ENCODE data around the gene RBPJL. TPM values are rescaled to one million over a fixed set of nuclear protein-coding genes. Genes with fewer than 3 reads are reported as not detected.

The RBPJL gene
- total RNA-seq, 1 donor from 2014 or later: not detected

- no peaks in the 10 kb centered on the region for H3K9me3 Mint-ChIP-seq
- H3K27me3 Mint-ChIP-seq (ENCODE audit: low read depth): peaks cover 17% of the 10 kb centered on the region
- H3K27ac Mint-ChIP-seq: no peak overlapping the region
- H3K4me3 Mint-ChIP-seq (ENCODE audit: low read depth): no peak overlapping the region
- no peaks in the 10 kb centered on the region for H3K4me1 Mint-ChIP-seq (ENCODE audit: low read depth)
- intact Hi-C loops (cut with micrococcal nuclease): no loop called here
- DNase-seq (ENCODE audit: low spot score): no peak
- no peaks in the 10 kb centered on the region for H3K36me3 Mint-ChIP-seq (ENCODE audit: low read depth)
Observed at GRCh38 chr20:45282700-45283550, 23.7 kb upstream of the RBPJL start.

- peaks cover 17% of the 10 kb centered on the region for H3K27me3 Mint-ChIP-seq (ENCODE audit: low read depth)
- intact Hi-C loops (cut with micrococcal nuclease): no loop called here
- H3K9me3 Mint-ChIP-seq: no peaks in the 10 kb centered on the region
- no peak for DNase-seq (ENCODE audit: low spot score)
- no peak overlapping the region for H3K4me3 Mint-ChIP-seq (ENCODE audit: low read depth)
- H3K27ac Mint-ChIP-seq: no peak overlapping the region
- H3K36me3 Mint-ChIP-seq (ENCODE audit: low read depth): no peaks in the 10 kb centered on the region
- no peaks in the 10 kb centered on the region for H3K4me1 Mint-ChIP-seq (ENCODE audit: low read depth)
Observed at GRCh38 chr20:45283551-45284057, 23.0 kb upstream of the RBPJL start.

- DNase-seq (ENCODE audit: low spot score): no peak
- Mint-ChIP-seq H3K4me3 (ENCODE audit: low read depth) (no peak overlapping the region), H3K27ac (no peak overlapping the region), H3K4me1 (ENCODE audit: low read depth) (peaks cover 6% of the 10 kb centered on the region), H3K36me3 (ENCODE audit: low read depth) (no peaks in the 10 kb centered on the region), H3K9me3 (no peaks in the 10 kb centered on the region), H3K27me3 (ENCODE audit: low read depth) (peaks cover 31% of the 10 kb centered on the region)
- intact Hi-C loops (cut with micrococcal nuclease): no loop called here
Observed at GRCh38 chr20:45288376-45288775, 18.3 kb upstream of the RBPJL start.

DNA sequence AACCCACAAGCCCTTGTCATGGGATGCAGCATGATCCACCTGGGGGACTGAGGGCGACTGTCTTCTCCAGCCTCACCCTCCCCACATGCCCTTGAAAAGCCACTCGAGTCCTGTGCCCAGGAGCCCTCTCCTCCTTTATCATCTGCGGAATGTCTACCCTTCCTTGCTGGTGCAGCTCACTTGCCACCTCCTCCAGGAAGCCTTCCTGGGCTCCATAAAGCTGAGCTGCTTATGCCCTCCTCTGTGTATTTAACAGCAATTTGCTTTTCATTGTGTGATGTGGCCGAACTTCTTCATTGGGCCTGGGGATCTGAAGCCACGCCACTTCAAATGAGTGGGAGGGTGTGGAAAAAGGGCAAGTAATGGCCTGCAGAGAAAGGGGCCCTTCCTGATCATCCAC lies 17.8 kb upstream of the RBPJL start:
- H3K36me3 Mint-ChIP-seq (ENCODE audit: low read depth): no peaks in the 10 kb centered on the region
- H3K27ac Mint-ChIP-seq: no peak overlapping the region
- no peak for DNase-seq (ENCODE audit: low spot score)
- peaks cover 7% of the 10 kb centered on the region for H3K4me1 Mint-ChIP-seq (ENCODE audit: low read depth)
- H3K4me3 Mint-ChIP-seq (ENCODE audit: low read depth): no peak overlapping the region
- H3K9me3 Mint-ChIP-seq: no peaks in the 10 kb centered on the region
- intact Hi-C loops (cut with micrococcal nuclease): no loop called here
- H3K27me3 Mint-ChIP-seq (ENCODE audit: low read depth): peaks cover 30% of the 10 kb centered on the region

GRCh38 chr20:45289942-45290676 lies 16.5 kb upstream of the RBPJL start:
- peaks cover 29% of the 10 kb centered on the region for H3K27me3 Mint-ChIP-seq (ENCODE audit: low read depth)
- H3K36me3 Mint-ChIP-seq (ENCODE audit: low read depth): no peaks in the 10 kb centered on the region
- peaks cover 8% of the 10 kb centered on the region for H3K4me1 Mint-ChIP-seq (ENCODE audit: low read depth)
- no peak overlapping the region for H3K27ac Mint-ChIP-seq
- H3K9me3 Mint-ChIP-seq: no peaks in the 10 kb centered on the region
- no peak overlapping the region for H3K4me3 Mint-ChIP-seq (ENCODE audit: low read depth)
- intact Hi-C loops (cut with micrococcal nuclease): loop anchor here (5.0 kb wide), 3 partner anchors 53 to 193 kb away; no protein-coding TSS in a partner anchor
- DNase-seq (ENCODE audit: low spot score): no peak

- Mint-ChIP-seq H3K4me1 (ENCODE audit: low read depth) (peaks cover 8% of the 10 kb centered on the region), H3K4me3 (ENCODE audit: low read depth) (no peak overlapping the region), H3K27me3 (ENCODE audit: low read depth) (peaks cover 29% of the 10 kb centered on the region), H3K27ac (no peak overlapping the region), H3K36me3 (ENCODE audit: low read depth) (no peaks in the 10 kb centered on the region), H3K9me3 (no peaks in the 10 kb centered on the region)
- intact Hi-C loops (cut with micrococcal nuclease): loop anchor here (5.0 kb wide), 3 partner anchors 54 to 194 kb away; no protein-coding TSS in a partner anchor
- peak; percentile 57 for DNase-seq (ENCODE audit: low spot score)
Observed at GRCh38 chr20:45290677-45291355, 15.8 kb upstream of the RBPJL start.

- no peak overlapping the region for H3K27ac Mint-ChIP-seq
- intact Hi-C loops (cut with micrococcal nuclease): loop anchor here (5.0 kb wide), 3 partner anchors 54 to 194 kb away; no protein-coding TSS in a partner anchor
- no peak for DNase-seq (ENCODE audit: low spot score)
- no peak overlapping the region for H3K4me3 Mint-ChIP-seq (ENCODE audit: low read depth)
- H3K9me3 Mint-ChIP-seq: no peaks in the 10 kb centered on the region
- H3K36me3 Mint-ChIP-seq (ENCODE audit: low read depth): no peaks in the 10 kb centered on the region
- peaks cover 29% of the 10 kb centered on the region for H3K27me3 Mint-ChIP-seq (ENCODE audit: low read depth)
- peaks cover 8% of the 10 kb centered on the region for H3K4me1 Mint-ChIP-seq (ENCODE audit: low read depth)
Observed at GRCh38 chr20:45291526-45291925, 15.1 kb upstream of the RBPJL start.

DNA sequence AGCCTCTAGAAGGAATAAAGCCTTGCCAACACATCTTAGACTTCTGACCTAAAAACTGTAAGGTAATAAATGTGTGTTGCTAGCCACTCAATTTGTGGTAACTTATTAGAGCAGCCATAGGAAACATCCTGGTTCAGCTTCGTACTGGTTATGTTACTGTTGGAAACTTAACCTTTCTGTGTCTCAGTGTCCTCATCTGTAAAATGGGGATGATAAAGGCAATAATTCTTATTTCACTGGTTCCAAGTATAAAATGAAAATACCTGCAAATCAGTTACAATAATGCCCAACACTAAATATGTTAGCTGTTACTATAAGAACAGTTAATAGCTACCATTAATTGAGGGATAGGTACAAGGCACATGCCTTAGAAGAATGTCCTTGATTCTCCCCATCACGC lies 14.3 kb upstream of the RBPJL start:
- no peak for DNase-seq (ENCODE audit: low spot score)
- no peaks in the 10 kb centered on the region for H3K9me3 Mint-ChIP-seq
- H3K36me3 Mint-ChIP-seq (ENCODE audit: low read depth): no peaks in the 10 kb centered on the region
- H3K4me1 Mint-ChIP-seq (ENCODE audit: low read depth): peaks cover 8% of the 10 kb centered on the region
- intact Hi-C loops (cut with micrococcal nuclease): loop anchor here (5.0 kb wide), 3 partner anchors 55 to 195 kb away; no protein-coding TSS in a partner anchor
- no peak overlapping the region for H3K27ac Mint-ChIP-seq
- H3K27me3 Mint-ChIP-seq (ENCODE audit: low read depth): peaks cover 29% of the 10 kb centered on the region
- H3K4me3 Mint-ChIP-seq (ENCODE audit: low read depth): no peak overlapping the region

- Mint-ChIP-seq H3K27me3 (ENCODE audit: low read depth) (peaks cover 27% of the 10 kb centered on the region), H3K4me3 (ENCODE audit: low read depth) (peak overlapping the region; percentile 69), H3K4me1 (ENCODE audit: low read depth) (peaks cover 8% of the 10 kb centered on the region), H3K36me3 (ENCODE audit: low read depth) (no peaks in the 10 kb centered on the region), H3K27ac (no peak overlapping the region), H3K9me3 (no peaks in the 10 kb centered on the region)
- peak; percentile 78 for DNase-seq (ENCODE audit: low spot score)
- intact Hi-C loops (cut with micrococcal nuclease): loop anchor here (5.0 kb wide), 3 partner anchors 56 to 196 kb away; no protein-coding TSS in a partner anchor
Observed at GRCh38 chr20:45293041-45294002, 13.3 kb upstream of the RBPJL start.

DNA sequence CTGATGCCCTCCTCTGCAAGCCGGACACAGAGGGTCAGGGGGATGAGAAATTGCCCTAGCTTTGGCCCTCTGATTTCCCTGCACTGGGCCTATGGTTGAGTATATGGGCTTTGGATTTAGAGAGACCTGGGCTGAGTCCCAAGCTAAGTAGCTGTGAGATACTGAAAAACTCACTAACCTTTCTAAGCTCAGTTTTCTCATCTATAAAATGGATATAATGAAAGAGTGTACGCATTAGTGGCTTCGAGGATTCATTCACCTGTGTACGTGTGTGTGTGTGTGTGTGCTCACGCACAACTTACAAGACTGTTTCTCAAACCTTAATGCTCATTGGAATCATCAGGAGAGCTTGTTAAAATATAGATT lies 12.7 kb upstream of the RBPJL start:
- H3K9me3 Mint-ChIP-seq: no peaks in the 10 kb centered on the region
- no peak for DNase-seq (ENCODE audit: low spot score)
- H3K4me1 Mint-ChIP-seq (ENCODE audit: low read depth): peaks cover 8% of the 10 kb centered on the region

GRCh38 chr20:45294659-45295058 lies 12.0 kb upstream of the RBPJL start:
- H3K4me1 Mint-ChIP-seq (ENCODE audit: low read depth): peaks cover 8% of the 10 kb centered on the region
- intact Hi-C loops (cut with micrococcal nuclease): loop anchor here (5.0 kb wide), 3 partner anchors 57 to 197 kb away; no protein-coding TSS in a partner anchor
- H3K9me3 Mint-ChIP-seq: no peaks in the 10 kb centered on the region
- H3K4me3 Mint-ChIP-seq (ENCODE audit: low read depth): no peak overlapping the region
- H3K27ac Mint-ChIP-seq: no peak overlapping the region
- no peak for DNase-seq (ENCODE audit: low spot score)
- H3K27me3 Mint-ChIP-seq (ENCODE audit: low read depth): peaks cover 22% of the 10 kb centered on the region
- H3K36me3 Mint-ChIP-seq (ENCODE audit: low read depth): no peaks in the 10 kb centered on the region

More for the DNA sequence above, 12.7 kb upstream of the RBPJL start:
- intact Hi-C loops (cut with micrococcal nuclease): loop anchor here (5.0 kb wide), 3 partner anchors 57 to 197 kb away; no protein-coding TSS in a partner anchor
- Mint-ChIP-seq H3K27me3 (ENCODE audit: low read depth) (peaks cover 25% of the 10 kb centered on the region), H3K27ac (no peak overlapping the region), H3K36me3 (ENCODE audit: low read depth) (no peaks in the 10 kb centered on the region), H3K4me3 (ENCODE audit: low read depth) (peak overlapping the region; percentile 69)
